Activated B cell treated with CpG ODN at 0.5 μM for 24 hours (primary cell): ENCODE results near the gene DAPK2. TPM values are rescaled to one million over a fixed set of nuclear protein-coding genes. Genes with fewer than 3 reads are reported as not detected.
"Not testable (repeated sequence)": the region's sequence is repeated elsewhere in the genome, so short reads cannot be mapped to it uniquely, and the experiment has no call there.

Source experiments
- ATAC-seq: fragments of 200-7000 bp; cut with Tn5 transposase; one replicate; pipeline ENCODE4 v1.10.0; 2021; ENCODE audit warnings: low read depth, mild to moderate bottlenecking, moderate library complexity
- CTCF ChIA-PET: fragments of 350-600 bp; sonication (Branson Sonifier 250); formaldehyde crosslinking; loops from one replicate; lab custom pipeline; 2021; ENCODE audit warnings: antibody characterized with exemption; lab: Charles Lee
- POLR2A ChIA-PET: fragments of 350-600 bp; sonication (Branson Sonifier 250); formaldehyde crosslinking; loops from one replicate; lab custom pipeline; 2021; ENCODE audit warnings: antibody characterized with exemption; lab: Charles Lee
- DNase-seq: peaks from one replicate; pipeline ENCODE4 v3.0.0; 2022
- H3K27ac Mint-ChIP-seq: one replicate; pipeline ENCODE4 v1.8.0; 2020; ENCODE audit warnings: mixed read lengths
- H3K27me3 Mint-ChIP-seq: one replicate; pipeline ENCODE4 v1.8.0; 2021; ENCODE audit warnings: mixed read lengths
- H3K36me3 Mint-ChIP-seq: one replicate; pipeline ENCODE4 v1.8.0; 2021; ENCODE audit warnings: low read depth, mixed read lengths
- H3K4me1 Mint-ChIP-seq: one replicate; pipeline ENCODE4 v1.8.0; 2021; ENCODE audit warnings: mixed read lengths
- H3K4me3 Mint-ChIP-seq: one replicate; pipeline ENCODE4 v1.8.0; 2020; ENCODE audit warnings: mild to moderate bottlenecking, mixed read lengths
- H3K9me3 Mint-ChIP-seq: one replicate; pipeline ENCODE4 v1.8.0; 2020; ENCODE audit warnings: mixed read lengths
- CTCF ChIP-seq: fragments of 200-600 bp; IDR thresholded peaks from one replicate; pipeline ENCODE4 v1.8.0; 2022; ENCODE audit warnings: antibody characterized with exemption, mild to moderate bottlenecking
- intact Hi-C: fragments of 100-400 bp; cut with micrococcal nuclease; formaldehyde crosslinking; loops from one replicate; pipeline ENCODE4 v1.15.1; 2024
- total RNA-seq: library from RNA; stranded (reverse); gene quantifications from 2 replicates; pipeline ENCODE4 v1.2.3, GENCODE V29; 2022

Gene DAPK2
- total RNA-seq, 1 donor from 2014 or later, result 4.3 TPM

- H3K27ac Mint-ChIP-seq, result no peak overlapping the region
- ATAC-seq, result no peak
These were observed 12.0 kb upstream of the DAPK2 start for GRCh38 chr15:64058279-64058678.

DNA sequence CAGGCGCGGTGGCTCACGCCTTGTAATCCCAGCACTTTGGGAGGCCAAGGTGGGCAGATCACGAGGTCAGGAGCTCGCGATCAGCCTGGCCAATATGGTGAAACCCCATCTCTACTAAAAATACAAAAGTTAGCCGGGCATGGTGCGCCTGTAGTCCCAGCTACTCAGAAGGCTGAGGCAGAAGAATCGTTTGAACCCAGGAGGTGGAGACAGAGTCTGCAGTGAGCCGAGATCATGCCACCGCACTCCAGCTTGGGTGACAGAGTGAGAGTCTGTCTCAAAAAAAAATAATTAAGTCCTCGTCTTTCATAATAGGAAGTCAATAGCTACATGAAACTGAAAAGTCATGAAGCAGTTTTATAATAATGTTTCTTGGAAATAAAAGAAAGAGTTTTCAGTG lies 7.4 kb upstream of the DAPK2 start:
- H3K4me1 Mint-ChIP-seq, result peaks cover 19% of the 10 kb centered on the region
- H3K4me3 Mint-ChIP-seq, H3K27ac Mint-ChIP-seq, H3K36me3 Mint-ChIP-seq, H3K27me3 Mint-ChIP-seq, DNase-seq, H3K9me3 Mint-ChIP-seq, CTCF ChIA-PET, ATAC-seq, intact Hi-C loops: not testable (repeated sequence)
- POLR2A ChIA-PET, result interaction anchor here (0.6 to 0.7 kb wide), 2 partner anchors 223 to 708 kb away, joined by 3 to 4 read pairs; no protein-coding TSS in a partner anchor

More at GRCh38 chr15:64058279-64058678, 12.0 kb upstream of the DAPK2 start:
- H3K36me3 Mint-ChIP-seq, result no peaks in the 10 kb centered on the region
- no peak for DNase-seq
- POLR2A ChIA-PET, result interaction anchor here (0.6 kb wide), 1 partner anchor 27 kb away, joined by 3 read pairs; no protein-coding TSS in a partner anchor
- no peaks in the 10 kb centered on the region for H3K9me3 Mint-ChIP-seq
- H3K27me3 Mint-ChIP-seq, result no peaks in the 10 kb centered on the region
- no peak overlapping the region for H3K4me3 Mint-ChIP-seq
- intact Hi-C loops, result no loop called here
- CTCF ChIA-PET, result no interaction called here
- TF ChIP-seq CTCF, result no peak
- no peaks in the 10 kb centered on the region for H3K4me1 Mint-ChIP-seq

GRCh38 chr15:64052925-64053491 lies 6.7 kb upstream of the DAPK2 start:
- intact Hi-C loops, result no loop called here
- Mint-ChIP-seq H3K27ac (no peak overlapping the region), H3K27me3 (no peaks in the 10 kb centered on the region), H3K4me1 (peaks cover 26% of the 10 kb centered on the region), H3K4me3 (no peak overlapping the region), H3K9me3 (no peaks in the 10 kb centered on the region), H3K36me3 (no peaks in the 10 kb centered on the region)
- TF ChIP-seq CTCF, result no peak
- DNase-seq (no peak), ATAC-seq (no peak)
- ChIA-PET POLR2A (interaction anchor here (0.6 kb wide), 1 partner anchor 222 kb away, joined by 3 read pairs; no protein-coding TSS in a partner anchor), CTCF (no interaction called here)

- ATAC-seq (no peak), DNase-seq (no peak)
- Mint-ChIP-seq H3K27me3 (no peaks in the 10 kb centered on the region), H3K36me3 (no peaks in the 10 kb centered on the region), H3K27ac (no peak overlapping the region), H3K9me3 (no peaks in the 10 kb centered on the region), H3K4me3 (no peak overlapping the region), H3K4me1 (peaks cover 40% of the 10 kb centered on the region)
- intact Hi-C loops, result no loop called here
- CTCF ChIA-PET, result no interaction called here
- POLR2A ChIA-PET, result no interaction called here
- no peak for TF ChIP-seq CTCF
These were observed 5.3 kb upstream of the DAPK2 start for GRCh38 chr15:64051407-64052259.

DNA sequence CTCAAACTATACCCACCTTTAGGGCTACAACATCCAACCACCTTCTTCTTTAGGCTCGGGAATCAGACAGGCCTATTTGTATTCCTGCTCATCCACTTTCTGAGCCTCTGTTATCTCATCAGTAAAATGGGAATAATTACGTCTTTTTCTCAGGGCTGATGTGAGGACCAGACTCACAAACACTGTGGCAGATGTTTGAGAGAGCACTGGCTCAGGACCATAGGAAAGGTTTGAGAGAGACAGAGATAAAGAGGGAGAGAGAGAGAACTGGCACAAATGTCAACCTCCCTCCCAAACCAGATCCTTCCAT lies 4.8 kb upstream of the DAPK2 start:
- intact Hi-C loops, result no loop called here
- H3K9me3 Mint-ChIP-seq, result no peaks in the 10 kb centered on the region
- TF ChIP-seq CTCF, result no peak
- H3K27me3 Mint-ChIP-seq, result no peaks in the 10 kb centered on the region
- H3K4me3 Mint-ChIP-seq, result no peak overlapping the region
- ChIA-PET CTCF (no interaction called here), POLR2A (no interaction called here)
- no peaks in the 10 kb centered on the region for H3K36me3 Mint-ChIP-seq
- no peak for ATAC-seq
- no peak for DNase-seq
- H3K27ac Mint-ChIP-seq, result no peak overlapping the region
- H3K4me1 Mint-ChIP-seq, result peaks cover 42% of the 10 kb centered on the region
